ENCODE data around the gene LCE2C. TPM values are rescaled to one million over a fixed set of nuclear protein-coding genes. Genes with fewer than 3 reads are reported as not detected.

The LCE2C gene
- total RNA-seq, 4 donors from 2014 or later: not detected

DNA sequence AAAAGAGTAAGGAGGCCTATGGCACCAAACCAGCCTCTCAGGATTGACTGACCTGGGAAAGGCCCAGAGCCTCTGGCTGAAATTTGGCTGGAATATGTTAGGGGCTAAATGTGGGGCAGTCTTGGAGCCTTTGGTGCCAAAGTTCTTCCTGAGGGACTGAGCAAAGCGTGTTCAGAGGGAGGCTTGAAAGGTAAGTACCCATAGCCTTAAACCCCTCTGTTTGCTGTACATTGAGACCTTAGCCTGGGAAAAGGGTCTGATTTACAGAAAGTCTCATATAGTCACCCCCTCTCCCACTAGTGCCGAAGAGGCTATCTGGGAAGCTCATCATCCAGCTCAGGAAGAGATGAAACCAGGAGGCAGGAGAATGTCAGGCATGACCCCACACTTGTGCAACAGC is 32.8 kb downstream of the LCE2C start, which contains the start of gene LCE4A:
TSS of gene LCE4A (plus strand) at position 301 of the 400 bp plus-strand sequence. CDS start 916 bp downstream, outside the sequence.
- Histone ChIP-seq H3K4me1 (no peaks in the 10 kb centered on the region), H3K36me3 (no peaks in the 10 kb centered on the region), H3K4me3 (no peak within 1 kb of the TSS), H3K9me3 (peaks cover 0 to 6% (median 5%) of the 10 kb centered on the region in 4 donors), H3K27ac (replicated peaks in 1 of 4) (no peak within 1 kb of the TSS), H3K27me3 (no peaks in the 10 kb centered on the region)
- intact Hi-C loops (cut with DNase I): no loop called here
- WGBS: 70% methylated on average over 1 of the region's 2 CpGs
- DNase-seq (ENCODE audit: extremely low spot score): no peak
- TF ChIP-seq POLR2AphosphoS5 (IDR thresholded peaks at IDR 0.05): no peak
- no peak for TF ChIP-seq EP300 (IDR thresholded peaks at IDR 0.05)
- TF ChIP-seq POLR2A (IDR thresholded peaks at IDR 0.05; ENCODE audit: low read depth): no peak
- TF ChIP-seq, protein P1, sequence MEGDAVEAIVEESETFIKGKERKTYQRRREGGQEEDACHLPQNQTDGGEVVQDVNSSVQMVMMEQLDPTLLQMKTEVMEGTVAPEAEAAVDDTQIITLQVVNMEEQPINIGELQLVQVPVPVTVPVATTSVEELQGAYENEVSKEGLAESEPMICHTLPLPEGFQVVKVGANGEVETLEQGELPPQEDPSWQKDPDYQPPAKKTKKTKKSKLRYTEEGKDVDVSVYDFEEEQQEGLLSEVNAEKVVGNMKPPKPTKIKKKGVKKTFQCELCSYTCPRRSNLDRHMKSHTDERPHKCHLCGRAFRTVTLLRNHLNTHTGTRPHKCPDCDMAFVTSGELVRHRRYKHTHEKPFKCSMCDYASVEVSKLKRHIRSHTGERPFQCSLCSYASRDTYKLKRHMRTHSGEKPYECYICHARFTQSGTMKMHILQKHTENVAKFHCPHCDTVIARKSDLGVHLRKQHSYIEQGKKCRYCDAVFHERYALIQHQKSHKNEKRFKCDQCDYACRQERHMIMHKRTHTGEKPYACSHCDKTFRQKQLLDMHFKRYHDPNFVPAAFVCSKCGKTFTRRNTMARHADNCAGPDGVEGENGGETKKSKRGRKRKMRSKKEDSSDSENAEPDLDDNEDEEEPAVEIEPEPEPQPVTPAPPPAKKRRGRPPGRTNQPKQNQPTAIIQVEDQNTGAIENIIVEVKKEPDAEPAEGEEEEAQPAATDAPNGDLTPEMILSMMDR (IDR thresholded peaks at IDR 0.05): no peak

DNA sequence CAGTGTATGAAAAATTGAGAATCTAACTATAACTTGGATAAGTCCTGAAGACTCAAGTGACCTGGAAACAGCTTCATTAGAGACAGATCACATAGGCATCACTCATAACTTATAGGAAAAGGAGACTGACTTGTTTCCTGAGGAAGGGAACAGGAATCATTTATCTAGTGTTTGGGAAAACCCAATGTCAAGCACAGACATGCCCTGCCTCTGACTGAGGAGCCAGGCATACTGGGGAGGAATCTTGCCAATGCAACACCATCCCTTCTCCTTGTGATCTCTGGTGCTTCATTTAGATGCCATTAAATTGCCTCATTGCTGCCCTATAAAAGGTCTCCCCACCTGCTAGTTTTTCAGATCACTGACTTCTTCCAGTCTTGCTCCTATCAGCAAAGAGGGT is 43.2 kb downstream of the LCE2C start:
- Histone ChIP-seq H3K4me1 (no peaks in the 10 kb centered on the region), H3K9me3 (peaks cover 0 to 14% (median 10%) of the 10 kb centered on the region in 4 donors), H3K4me3 (no peak overlapping the region), H3K27me3 (no peaks in the 10 kb centered on the region), H3K36me3 (no peaks in the 10 kb centered on the region), H3K27ac (replicated peaks in 1 of 4) (no peak overlapping the region)
- intact Hi-C loops (cut with DNase I): no loop called here
- DNase-seq (ENCODE audit: extremely low spot score): no peak
- TF ChIP-seq, protein P1 (IDR thresholded peaks at IDR 0.05): no peak
- TF ChIP-seq POLR2A (IDR thresholded peaks at IDR 0.05; ENCODE audit: low read depth) (no peak), EP300 (IDR thresholded peaks at IDR 0.05) (no peak), POLR2AphosphoS5 (IDR thresholded peaks at IDR 0.05) (no peak)

DNA sequence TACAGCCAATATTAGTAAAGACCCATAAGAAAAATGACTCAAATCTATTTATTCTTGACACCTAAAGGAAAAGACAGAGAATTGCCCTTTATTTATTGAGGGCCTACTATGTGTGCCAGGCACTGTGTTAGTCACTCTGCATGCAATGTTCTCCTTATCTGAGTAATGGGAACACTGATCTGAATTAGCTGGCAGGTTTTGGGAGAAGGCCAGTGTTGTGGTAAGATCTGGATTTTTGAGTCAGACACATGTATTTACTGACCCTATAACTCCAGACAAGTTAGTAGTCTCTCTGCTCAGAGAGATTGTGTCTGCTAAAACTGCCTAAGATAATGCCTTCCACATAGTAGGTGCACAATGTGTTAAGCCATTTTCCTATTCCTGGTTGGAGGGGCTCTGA is 50.2 kb downstream of the LCE2C start:
- H3K4me1 ChIP-seq: no peaks in the 10 kb centered on the region
- no peaks in the 10 kb centered on the region for H3K9me3 ChIP-seq
- no peak for DNase-seq (ENCODE audit: extremely low spot score)
- no peak overlapping the region for H3K27ac ChIP-seq (replicated peaks in 1 of 4)
- H3K4me3 ChIP-seq: no peak overlapping the region
- H3K27me3 ChIP-seq: no peaks in the 10 kb centered on the region
- no peaks in the 10 kb centered on the region for H3K36me3 ChIP-seq
- TF ChIP-seq POLR2A (IDR thresholded peaks at IDR 0.05; ENCODE audit: low read depth) (no peak), EP300 (IDR thresholded peaks at IDR 0.05) (no peak), POLR2AphosphoS5 (IDR thresholded peaks at IDR 0.05) (no peak)
- TF ChIP-seq, protein P1 (IDR thresholded peaks at IDR 0.05): no peak
- intact Hi-C loops (cut with DNase I): no loop called here

Other genes with a start within 250 kb of the LCE2C start
- gene LCE5A, start 164.5 kb upstream of the LCE2C start, total RNA-seq: not detected
- not detected for gene CRCT1, start 160.8 kb upstream of the LCE2C start, total RNA-seq
- not detected for gene LCE3E, start 108.5 kb upstream of the LCE2C start, total RNA-seq
- gene LCE3D, start 94.8 kb upstream of the LCE2C start, total RNA-seq: not detected
- gene LCE3C, start 75.0 kb upstream of the LCE2C start, total RNA-seq: not detected
- not detected for gene LCE3B, start 61.5 kb upstream of the LCE2C start, total RNA-seq
- gene LCE3A, start 52.2 kb upstream of the LCE2C start, total RNA-seq: not detected
- not detected for gene LCE2D, start 11.9 kb upstream of the LCE2C start, total RNA-seq
- not detected for gene LCE2B, start 10.8 kb downstream of the LCE2C start, total RNA-seq
- not detected for gene LCE2A, start 23.1 kb downstream of the LCE2C start, total RNA-seq
- not detected for gene LCE4A, start 32.9 kb downstream of the LCE2C start, total RNA-seq
- not detected for gene KPRP, start 82.7 kb downstream of the LCE2C start, total RNA-seq
- not detected for gene LCE1F, start 99.9 kb downstream of the LCE2C start, total RNA-seq
- not detected for gene LCE1E, start 111.0 kb downstream of the LCE2C start, total RNA-seq
- gene LCE1D, start 121.4 kb downstream of the LCE2C start, total RNA-seq: not detected
- gene LCE1C, start 131.4 kb downstream of the LCE2C start, total RNA-seq: not detected
- not detected for gene LCE1B, start 136.7 kb downstream of the LCE2C start, total RNA-seq
- gene LCE1A, start 152.2 kb downstream of the LCE2C start, total RNA-seq: not detected
- gene LCE6A, start 167.6 kb downstream of the LCE2C start, total RNA-seq: not detected
- gene LCE7A, start 184.7 kb downstream of the LCE2C start, total RNA-seq: not detected
- gene SMCP, start 203.0 kb downstream of the LCE2C start, total RNA-seq: not detected
- gene IVL, start 233.3 kb downstream of the LCE2C start, total RNA-seq: not detected

Data from esophagus muscularis mucosa (tissue), 4 donors.